Caco-2 (cell line): Measurements from ENCODE around the gene ASB16. TPM values are rescaled to one million over a fixed set of nuclear protein-coding genes. Genes with fewer than 3 reads are reported as not detected.

Experiments used
- BruUV-seq: library from RNA; stranded (reverse); fragments of 400-500 nt; replicated peaks from 2 replicates; lab custom pipeline; 2021; lab: Mats Ljungman, UMichigan
- CTCF ChIA-PET: fragments of 300-600 bp; sonication (Branson Sonifier 250); formaldehyde crosslinking; loops from one replicate; lab custom pipeline; 2022; ENCODE audit warnings: antibody characterized with exemption; lab: Charles Lee
- POLR2A ChIA-PET: fragments of 300-600 bp; sonication (Branson Sonifier 250); formaldehyde crosslinking; loops from one replicate; lab custom pipeline; 2022; ENCODE audit warnings: antibody characterized with exemption; lab: Charles Lee
- DNase-seq, 2 experiments: peaks; one replicate each; pipeline versions ENCODE4 v3.0.0 to v3.0.0-alpha.2; 2020 to 2022
- H3K27me3 ChIP-seq: replicated peaks from 2 replicates; pipeline ENCODE4 v1.6.0; 2011; ENCODE audit warnings: low read length; ENCODE audit not compliant: control insufficient read depth, insufficient read depth
- H3K36me3 ChIP-seq: 2 replicates; pipeline ENCODE4 v1.5.1; 2011; ENCODE audit warnings: low read length; ENCODE audit not compliant: control insufficient read depth, insufficient read depth
- H3K4me1 ChIP-seq: fragments of 250-450 bp; sonication (Bioruptor Pico); 2 replicates; pipeline ENCODE4 v1.5.1; 2020; ENCODE audit warnings: mild to moderate bottlenecking
- H3K4me3 ChIP-seq: 2 replicates; pipeline ENCODE4 v1.5.1; 2011; ENCODE audit warnings: low read depth, mild to moderate bottlenecking, control low read depth, low read length
- H3K9me3 ChIP-seq: fragments of 250-450 bp; sonication (Bioruptor Pico); 2 replicates; pipeline ENCODE4 v1.5.1; 2020; ENCODE audit warnings: mild to moderate bottlenecking, moderate library complexity
- H3K27ac Mint-ChIP-seq: one replicate; pipeline ENCODE4 v1.8.0; 2022; ENCODE audit warnings: mixed read lengths; ENCODE audit not compliant: unreplicated experiment
- H3K27me3 Mint-ChIP-seq: one replicate; pipeline ENCODE4 v1.8.0; 2022; ENCODE audit warnings: mixed read lengths; ENCODE audit not compliant: insufficient read depth, unreplicated experiment
- H3K36me3 Mint-ChIP-seq: one replicate; pipeline ENCODE4 v1.8.0; 2022; ENCODE audit warnings: mild to moderate bottlenecking, mixed read lengths; ENCODE audit not compliant: insufficient read depth, unreplicated experiment
- H3K4me1 Mint-ChIP-seq: one replicate; pipeline ENCODE4 v1.8.0; 2022; ENCODE audit warnings: low read depth, mixed read lengths; ENCODE audit not compliant: unreplicated experiment
- H3K4me3 Mint-ChIP-seq: one replicate; pipeline ENCODE4 v1.8.0; 2022; ENCODE audit warnings: mild to moderate bottlenecking, moderate library complexity, mixed read lengths; ENCODE audit not compliant: unreplicated experiment
- H3K9me3 Mint-ChIP-seq: one replicate; pipeline ENCODE4 v1.8.0; 2022; ENCODE audit warnings: mixed read lengths; ENCODE audit not compliant: unreplicated experiment
- CTCF ChIP-seq, 2 experiments: fragments of 200-600 bp in 1 of 2; IDR thresholded peaks; 1 replicate in 1 of 2; 2 replicates in 1 of 2; pipeline versions ENCODE4 v1.5.1 to v1.8.0; 2011 to 2022; ENCODE audit warnings: antibody characterized with exemption in 1 of 2, control low read depth in 1 of 2, inconsistent platforms in 1 of 2, low read depth in 1 of 2, low read length in 1 of 2, mild to moderate bottlenecking in 1 of 2, moderate library complexity in 1 of 2; ENCODE audit not compliant: insufficient read depth in 1 of 2, severe bottlenecking in 1 of 2, unreplicated experiment in 1 of 2
- intact Hi-C: fragments of 100-400 bp; cut with micrococcal nuclease; formaldehyde crosslinking; loops from one replicate; pipeline ENCODE4 v1.10.0; 2022; ENCODE audit not compliant: unreplicated experiment
- total RNA-seq: library from RNA; stranded (reverse); gene quantifications from 2 replicates; pipeline ENCODE4 v1.2.3, GENCODE V29; 2022

The ASB16 gene
- total RNA-seq, 1 experiment from 2014 or later: not detected

GRCh38 chr17:44191941-44192496, 21.5 kb downstream of the ASB16 start:
- H3K36me3 Mint-ChIP-seq: peaks cover 82% of the 10 kb centered on the region
- ChIA-PET CTCF (interaction anchor here (0.5 to 1.2 kb wide), 3 partner anchors 26 to 1078 kb away, joined by 3 to 5 read pairs (median 4); no protein-coding TSS in a partner anchor), POLR2A (no interaction called here)
- Histone ChIP-seq H3K4me3 (no peak overlapping the region), H3K36me3 (peaks cover 3% of the 10 kb centered on the region), H3K27me3 (no peaks in the 10 kb centered on the region), H3K9me3 (no peaks in the 10 kb centered on the region), H3K4me1 (peaks cover 24% of the 10 kb centered on the region)
- H3K9me3 Mint-ChIP-seq: no peaks in the 10 kb centered on the region
- intact Hi-C loops: no loop called here
- peak overlapping the region; percentile 11 for H3K4me3 Mint-ChIP-seq
- DNase-seq: peak; percentile 68 to 74
- peak overlapping the region; percentile 85 for H3K27ac Mint-ChIP-seq
- TF ChIP-seq CTCF (IDR thresholded peaks at IDR 0.05; ENCODE audit: insufficient read depth in 1 of 2, low read depth in 1 of 2, low read length in 1 of 2, severe bottlenecking in 1 of 2, unreplicated experiment in 1 of 2): no peak
- no TSS peak for BruUV-seq
- peaks cover 13% of the 10 kb centered on the region for H3K4me1 Mint-ChIP-seq
- no peaks in the 10 kb centered on the region for H3K27me3 Mint-ChIP-seq

GRCh38 chr17:44192750-44193149, 22.2 kb downstream of the ASB16 start:
- H3K9me3 ChIP-seq: no peaks in the 10 kb centered on the region
- H3K36me3 Mint-ChIP-seq: peaks cover 87% of the 10 kb centered on the region
- H3K4me1 Mint-ChIP-seq: peaks cover 17% of the 10 kb centered on the region
- no TSS peak for BruUV-seq
- H3K9me3 Mint-ChIP-seq: no peaks in the 10 kb centered on the region
- peak overlapping the region; percentile 63 for H3K27ac Mint-ChIP-seq
- POLR2A ChIA-PET: no interaction called here
- no peak for DNase-seq
- H3K4me1 ChIP-seq: peaks cover 25% of the 10 kb centered on the region
- H3K27me3 Mint-ChIP-seq: no peaks in the 10 kb centered on the region
- no peak overlapping the region for H3K4me3 ChIP-seq
- intact Hi-C loops: no loop called here
- TF ChIP-seq CTCF (IDR thresholded peaks at IDR 0.05; ENCODE audit: insufficient read depth in 1 of 2, low read depth in 1 of 2, low read length in 1 of 2, severe bottlenecking in 1 of 2, unreplicated experiment in 1 of 2): no peak
- CTCF ChIA-PET: interaction anchor here (0.6 kb wide), 1 partner anchor 52 kb away, joined by 5 read pairs; no protein-coding TSS in a partner anchor
- peaks cover 5% of the 10 kb centered on the region for H3K36me3 ChIP-seq
- no peaks in the 10 kb centered on the region for H3K27me3 ChIP-seq
- peak overlapping the region; percentile 11 for H3K4me3 Mint-ChIP-seq

- Mint-ChIP-seq H3K4me3 (no peak overlapping the region), H3K9me3 (no peaks in the 10 kb centered on the region), H3K27ac (peak overlapping the region; percentile 63), H3K4me1 (peaks cover 20% of the 10 kb centered on the region), H3K27me3 (no peaks in the 10 kb centered on the region), H3K36me3 (peaks cover 94% of the 10 kb centered on the region)
- peaks cover 29% of the 10 kb centered on the region for H3K4me1 ChIP-seq
- no peak overlapping the region for H3K4me3 ChIP-seq
- TF ChIP-seq CTCF (IDR thresholded peaks at IDR 0.05; ENCODE audit: insufficient read depth in 1 of 2, low read depth in 1 of 2, low read length in 1 of 2, severe bottlenecking in 1 of 2, unreplicated experiment in 1 of 2): no peak
- no TSS peak for BruUV-seq
- POLR2A ChIA-PET: interaction anchor here (0.6 kb wide), 1 partner anchor 710 kb away, joined by 3 read pairs; the partner anchor contains the start of gene DHX8
- intact Hi-C loops: no loop called here
- peaks cover 5% of the 10 kb centered on the region for H3K36me3 ChIP-seq
- H3K27me3 ChIP-seq: no peaks in the 10 kb centered on the region
- no peak for DNase-seq
- H3K9me3 ChIP-seq: no peaks in the 10 kb centered on the region
- CTCF ChIA-PET: no interaction called here
These were observed 23.0 kb downstream of the ASB16 start for GRCh38 chr17:44193326-44194084.
